ENCODE measurements around the gene OPRM1.

DNA sequence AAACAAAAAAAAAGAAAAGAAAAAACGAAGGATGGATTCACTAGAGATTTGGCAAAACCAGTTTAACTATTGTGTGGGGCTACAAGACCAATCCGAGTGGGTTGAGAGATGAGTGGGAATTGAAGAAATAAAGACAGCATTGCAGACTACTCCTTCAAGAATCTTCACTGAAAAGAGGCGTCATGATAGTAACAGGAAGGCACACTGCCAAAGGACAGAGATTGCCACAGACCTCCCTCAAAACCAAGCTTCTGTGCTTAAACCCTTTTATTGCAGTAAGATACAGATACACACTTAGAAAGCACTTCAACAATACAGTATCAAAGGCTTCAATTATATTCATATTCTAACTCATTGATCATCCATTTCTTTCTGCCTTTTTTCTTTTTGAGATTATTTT is 213.6 kb downstream of the OPRM1 start:
- TF ChIP-seq, protein P1, sequence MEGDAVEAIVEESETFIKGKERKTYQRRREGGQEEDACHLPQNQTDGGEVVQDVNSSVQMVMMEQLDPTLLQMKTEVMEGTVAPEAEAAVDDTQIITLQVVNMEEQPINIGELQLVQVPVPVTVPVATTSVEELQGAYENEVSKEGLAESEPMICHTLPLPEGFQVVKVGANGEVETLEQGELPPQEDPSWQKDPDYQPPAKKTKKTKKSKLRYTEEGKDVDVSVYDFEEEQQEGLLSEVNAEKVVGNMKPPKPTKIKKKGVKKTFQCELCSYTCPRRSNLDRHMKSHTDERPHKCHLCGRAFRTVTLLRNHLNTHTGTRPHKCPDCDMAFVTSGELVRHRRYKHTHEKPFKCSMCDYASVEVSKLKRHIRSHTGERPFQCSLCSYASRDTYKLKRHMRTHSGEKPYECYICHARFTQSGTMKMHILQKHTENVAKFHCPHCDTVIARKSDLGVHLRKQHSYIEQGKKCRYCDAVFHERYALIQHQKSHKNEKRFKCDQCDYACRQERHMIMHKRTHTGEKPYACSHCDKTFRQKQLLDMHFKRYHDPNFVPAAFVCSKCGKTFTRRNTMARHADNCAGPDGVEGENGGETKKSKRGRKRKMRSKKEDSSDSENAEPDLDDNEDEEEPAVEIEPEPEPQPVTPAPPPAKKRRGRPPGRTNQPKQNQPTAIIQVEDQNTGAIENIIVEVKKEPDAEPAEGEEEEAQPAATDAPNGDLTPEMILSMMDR (IDR thresholded peaks at IDR 0.05), result no peak
- TF ChIP-seq POLR2A (IDR thresholded peaks at IDR 0.05; ENCODE audit: low read depth) (no peak), EP300 (IDR thresholded peaks at IDR 0.05) (no peak)

Data from esophagus muscularis mucosa (tissue), 4 donors.